GM10248 (cell line): ENCODE results near the gene FAM89B.

Experiments
- CTCF ChIA-PET: fragments of 300-600 bp; sonication (Branson Sonifier 250); formaldehyde crosslinking; extraction: SDS; loops from one replicate; lab custom pipeline; 2021; ENCODE audit warnings: antibody characterized with exemption; lab: Yijun Ruan, JAX
- POLR2A ChIA-PET: fragments of 350-650 bp; sonication (Branson Sonifier 250); formaldehyde crosslinking; extraction: SDS; loops from one replicate; lab custom pipeline; 2020; ENCODE audit warnings: antibody characterized with exemption; lab: Yijun Ruan, JAX
- DNase-seq: peaks from one replicate; pipeline ENCODE4 v3.0.0; 2012; ENCODE audit errors: extremely low spot score
- CTCF ChIP-seq: IDR thresholded peaks from 2 replicates; pipeline ENCODE4 v1.5.1; 2012; ENCODE audit warnings: mild to moderate bottlenecking, low read depth; ENCODE audit errors: extremely low read depth, missing control alignments, control extremely low read depth

FAM89B gene

DNA sequence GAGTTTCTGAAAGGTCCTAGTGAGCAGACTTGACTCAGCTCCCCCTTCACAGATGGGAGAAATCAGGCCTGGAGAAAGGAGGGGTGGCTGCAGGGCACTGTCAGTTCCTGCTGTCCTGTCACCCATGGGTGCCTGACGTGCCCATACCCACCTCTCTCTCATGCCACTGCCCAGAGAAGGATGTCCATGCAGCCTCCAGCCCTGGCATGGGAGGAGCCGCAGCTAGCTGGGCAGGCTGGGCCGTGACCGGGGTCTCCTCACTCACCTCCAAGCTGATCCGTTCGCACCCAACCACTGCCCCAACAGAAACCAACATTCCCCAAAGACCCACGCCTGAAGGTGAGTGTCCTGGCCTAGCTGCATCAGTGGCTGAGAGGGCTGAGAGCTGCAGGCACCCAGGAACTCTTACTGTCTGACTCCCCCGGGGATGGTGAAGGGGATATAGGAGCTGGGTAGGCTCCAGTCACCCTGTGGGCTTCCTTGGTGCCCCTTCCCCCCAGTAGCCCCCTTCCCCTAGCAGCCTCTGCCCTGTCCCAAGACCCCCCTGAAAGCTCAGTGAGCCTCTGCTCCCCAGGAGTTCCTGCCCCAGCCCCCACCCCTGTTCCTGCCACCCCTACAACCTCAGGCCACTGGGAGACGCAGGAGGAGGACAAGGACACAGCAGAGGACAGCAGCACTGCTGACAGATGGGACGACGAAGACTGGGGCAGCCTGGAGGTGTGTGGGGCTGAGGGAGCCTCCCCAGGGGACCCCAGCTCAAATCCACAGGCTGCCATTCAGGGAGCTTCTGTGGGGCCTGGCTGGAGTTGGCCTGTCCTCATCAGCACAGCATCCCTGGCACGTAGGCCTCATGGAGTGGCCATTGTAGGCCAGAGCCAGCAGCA lies 35.7 kb upstream of the FAM89B start:
- TF ChIP-seq CTCF: no peak
- CTCF ChIA-PET: interaction anchor here (1.0 to 2.6 kb wide), 4 partner anchors 27 to 57 kb away, joined by 3 to 6 read pairs (median 5); partner anchors contain the start of gene EHBP1L1
- POLR2A ChIA-PET: interaction anchor here (0.5 to 1.6 kb wide), 2 partner anchors 12 to 207 kb away, joined by 4 to 5 read pairs; partner anchors contain the start of gene SCYL1
- DNase-seq: no peak

- ChIA-PET POLR2A (interaction anchor here (1.6 kb wide), 1 partner anchor 13 kb away, joined by 5 read pairs; the partner anchor contains the start of gene SCYL1), CTCF (interaction anchor here (1.0 to 2.6 kb wide), 3 partner anchors 27 to 51 kb away, joined by 3 to 5 read pairs (median 5); partner anchors contain the start of gene EHBP1L1)
- TF ChIP-seq CTCF: no peak
- DNase-seq: no peak
Measured at GRCh38 chr11:65537296-65537597, 35.1 kb upstream of the FAM89B start.

DNA sequence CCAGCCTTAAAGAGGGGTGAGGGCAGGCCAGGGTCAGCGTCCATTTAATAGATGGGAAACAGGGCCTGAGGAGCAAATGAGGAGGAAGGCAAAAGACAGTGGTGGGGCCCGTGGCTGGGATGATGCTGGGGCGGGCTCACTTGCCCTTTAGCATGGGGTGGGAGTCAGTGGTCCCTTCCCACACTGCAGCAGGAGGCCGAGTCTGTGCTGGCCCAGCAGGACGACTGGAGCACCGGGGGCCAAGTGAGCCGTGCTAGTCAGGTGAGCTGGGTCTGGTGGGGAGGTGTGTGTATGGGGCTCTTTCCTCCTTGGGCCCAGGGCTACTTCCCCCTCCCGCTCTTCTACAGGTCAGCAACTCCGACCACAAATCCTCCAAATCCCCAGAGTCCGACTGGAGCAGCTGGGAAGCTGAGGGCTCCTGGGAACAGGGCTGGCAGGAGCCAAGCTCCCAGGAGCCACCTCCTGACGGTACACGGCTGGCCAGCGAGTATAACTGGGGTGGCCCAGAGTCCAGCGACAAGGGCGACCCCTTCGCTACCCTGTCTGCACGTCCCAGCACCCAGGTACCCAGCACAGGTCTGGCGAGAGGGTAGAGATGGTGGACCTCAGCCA lies 34.6 kb upstream of the FAM89B start:
- DNase-seq: no peak
- ChIA-PET POLR2A (interaction anchor here (1.4 kb wide), 1 partner anchor 40 kb away, joined by 3 read pairs; no protein-coding TSS in a partner anchor), CTCF (interaction anchor here (2.6 kb wide), 1 partner anchor 39 kb away, joined by 5 read pairs; the partner anchor contains the start of gene EHBP1L1)
- TF ChIP-seq CTCF: no peak

- DNase-seq: no peak
- ChIA-PET POLR2A (interaction anchor here (0.5 to 1.4 kb wide), 2 partner anchors 41 to 749 kb away, joined by 3 to 6 read pairs; no protein-coding TSS in a partner anchor), CTCF (interaction anchor here (2.6 kb wide), 1 partner anchor 38 kb away, joined by 5 read pairs; the partner anchor contains the start of gene EHBP1L1)
- TF ChIP-seq CTCF: no peak
Measured at GRCh38 chr11:65538232-65538914, 34.0 kb upstream of the FAM89B start.

DNA sequence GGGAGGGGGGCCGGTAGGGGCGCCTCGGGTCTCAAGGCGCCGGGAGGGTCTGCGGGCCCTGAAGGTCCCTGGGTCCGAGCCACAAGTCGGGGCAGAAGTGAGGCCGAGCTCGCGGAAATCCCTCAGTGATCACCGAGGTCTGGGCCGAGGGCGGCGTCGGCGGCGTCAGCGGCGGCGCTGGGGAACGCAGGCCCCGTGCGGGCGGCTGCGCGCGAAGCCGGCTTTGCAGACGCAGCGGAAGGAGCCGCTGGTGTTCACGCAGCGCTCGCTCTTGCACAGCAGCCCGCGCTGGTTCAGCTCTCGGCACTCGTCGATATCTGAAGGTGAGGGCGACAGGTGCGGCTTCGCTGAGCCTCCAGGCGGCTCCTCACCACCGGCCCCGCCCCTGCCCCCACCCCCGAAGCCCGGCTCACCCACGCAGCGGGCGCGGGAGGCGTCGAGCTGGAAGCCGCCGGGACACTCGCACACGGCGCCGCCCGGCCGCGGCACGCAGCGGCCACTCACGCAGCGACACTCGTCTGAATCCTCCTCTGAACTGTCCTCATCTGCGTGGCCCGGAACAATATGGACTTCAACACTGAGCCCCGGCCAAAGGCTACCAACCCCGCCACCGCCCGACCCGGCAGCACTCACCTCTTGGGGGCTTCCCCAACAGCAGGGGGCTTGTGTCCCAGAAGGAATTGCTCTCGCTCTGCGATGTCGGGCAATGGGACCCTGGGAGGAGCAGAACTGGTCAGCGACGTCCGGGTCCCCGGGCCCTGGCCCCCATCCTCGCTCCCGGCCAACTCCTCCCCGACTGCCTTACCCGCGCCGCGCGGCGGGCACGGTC lies 33.2 kb upstream of the FAM89B start:
- ChIA-PET POLR2A (interaction anchor here (0.5 to 1.9 kb wide), 4 partner anchors 14 to 748 kb away, joined by 3 to 6 read pairs (median 4); partner anchors contain the start of gene MALAT1), CTCF (interaction anchor here (0.9 to 6.1 kb wide), 20 partner anchors 12 to 264 kb away, joined by 3 to 86 read pairs (median 9); partner anchors contain the start of genes DPF2, EHBP1L1, FAM89B and KCNK7)
- DNase-seq: no peak
- TF ChIP-seq CTCF: no peak
